ENCODE results near the gene SFTPA2. TPM values are rescaled to one million over a fixed set of nuclear protein-coding genes. Genes with fewer than 3 reads are reported as not detected.

Gene SFTPA2
- total and polyA plus RNA-seq, 2 experiments from 2014 or later: not detected

GRCh38 chr10:79593377-79593776 is 33.2 kb upstream of the SFTPA2 start:
- 89% methylated on average over 1 of the region's 1 CpG for WGBS (ENCODE audit: low lambda C conversion rate, missing lambda C conversion rate)
- no peaks in the 10 kb centered on the region for H4K20me1 ChIP-seq (ENCODE audit: insufficient read depth, poor library complexity, severe bottlenecking)

GRCh38 chr10:79588800-79589199 is 28.6 kb upstream of the SFTPA2 start:
- no peaks in the 10 kb centered on the region for H3K36me3 ChIP-seq (replicated peaks; ENCODE audit: insufficient read depth, low read depth)
- no peaks in the 10 kb centered on the region for H3K4me1 ChIP-seq (ENCODE audit: insufficient read depth)
- no peak overlapping the region for H3K27ac ChIP-seq
- no peak for TF ChIP-seq EZH2phosphoT487 (IDR thresholded peaks at IDR 0.05; ENCODE audit: low read depth, severe bottlenecking, unreplicated experiment)
- no peak for TF ChIP-seq CTCF (IDR thresholded peaks at IDR 0.05; ENCODE audit: poor library complexity)
- TF ChIP-seq EZH2 (IDR thresholded peaks at IDR 0.05; ENCODE audit: borderline replicate concordance): no peak
- H3K9me3 ChIP-seq (ENCODE audit: low read depth): no peaks in the 10 kb centered on the region
- no peaks in the 10 kb centered on the region for H3K27me3 ChIP-seq
- no peak overlapping the region for H3K4me2 ChIP-seq
- DNase-seq (ENCODE audit: low spot score): no peak
- H4K20me1 ChIP-seq (ENCODE audit: insufficient read depth, poor library complexity, severe bottlenecking): no peaks in the 10 kb centered on the region
- H3K79me2 ChIP-seq: no peaks in the 10 kb centered on the region
- H3K9me2 ChIP-seq (replicated peaks; ENCODE audit: insufficient read depth): no peaks in the 10 kb centered on the region
- H3K4me3 ChIP-seq: no peak overlapping the region
- no peak overlapping the region for H2AFZ ChIP-seq

More at GRCh38 chr10:79593377-79593776, 33.2 kb upstream of the SFTPA2 start:
- Histone ChIP-seq H3K4me1 (ENCODE audit: insufficient read depth) (no peaks in the 10 kb centered on the region), H3K27me3 (no peaks in the 10 kb centered on the region), H3K9me2 (replicated peaks; ENCODE audit: insufficient read depth) (no peaks in the 10 kb centered on the region), H3K4me2 (no peak overlapping the region), H3K36me3 (replicated peaks; ENCODE audit: insufficient read depth, low read depth) (no peaks in the 10 kb centered on the region), H3K4me3 (no peak overlapping the region), H2AFZ (no peak overlapping the region), H3K27ac (no peak overlapping the region), H3K79me2 (no peaks in the 10 kb centered on the region), H3K9me3 (ENCODE audit: low read depth) (peaks cover 4% of the 10 kb centered on the region)
- no peak for DNase-seq (ENCODE audit: low spot score)
- no peak for TF ChIP-seq EZH2 (IDR thresholded peaks at IDR 0.05; ENCODE audit: borderline replicate concordance)

GRCh38 chr10:79586933-79587332 is 26.7 kb upstream of the SFTPA2 start:
- no peak overlapping the region for H3K27ac ChIP-seq
- no peak for DNase-seq (ENCODE audit: low spot score)
- H3K4me3 ChIP-seq: no peak overlapping the region
- H3K9me2 ChIP-seq (replicated peaks; ENCODE audit: insufficient read depth): no peaks in the 10 kb centered on the region
- WGBS (ENCODE audit: low lambda C conversion rate, missing lambda C conversion rate): 47% methylated on average over 2 of the region's 2 CpGs
- no peaks in the 10 kb centered on the region for H3K36me3 ChIP-seq (replicated peaks; ENCODE audit: insufficient read depth, low read depth)
- H4K20me1 ChIP-seq (ENCODE audit: insufficient read depth, poor library complexity, severe bottlenecking): no peaks in the 10 kb centered on the region
- H3K27me3 ChIP-seq: no peaks in the 10 kb centered on the region
- no peak for TF ChIP-seq EZH2phosphoT487 (IDR thresholded peaks at IDR 0.05; ENCODE audit: low read depth, severe bottlenecking, unreplicated experiment)
- TF ChIP-seq CTCF (IDR thresholded peaks at IDR 0.05; ENCODE audit: poor library complexity): no peak
- no peak for TF ChIP-seq EZH2 (IDR thresholded peaks at IDR 0.05; ENCODE audit: borderline replicate concordance)
- H3K79me2 ChIP-seq: no peaks in the 10 kb centered on the region
- H3K4me2 ChIP-seq: no peak overlapping the region
- no peaks in the 10 kb centered on the region for H3K4me1 ChIP-seq (ENCODE audit: insufficient read depth)
- no peaks in the 10 kb centered on the region for H3K9me3 ChIP-seq (ENCODE audit: low read depth)
- H2AFZ ChIP-seq: no peak overlapping the region

- Histone ChIP-seq H2AFZ (no peak overlapping the region), H3K27ac (no peak overlapping the region), H3K36me3 (replicated peaks; ENCODE audit: insufficient read depth, low read depth) (no peaks in the 10 kb centered on the region), H4K20me1 (ENCODE audit: insufficient read depth, poor library complexity, severe bottlenecking) (no peaks in the 10 kb centered on the region), H3K4me1 (ENCODE audit: insufficient read depth) (no peaks in the 10 kb centered on the region), H3K27me3 (no peaks in the 10 kb centered on the region), H3K9me2 (replicated peaks; ENCODE audit: insufficient read depth) (no peaks in the 10 kb centered on the region), H3K79me2 (no peaks in the 10 kb centered on the region), H3K9me3 (ENCODE audit: low read depth) (no peaks in the 10 kb centered on the region), H3K4me3 (no peak overlapping the region), H3K4me2 (no peak overlapping the region)
- WGBS (ENCODE audit: low lambda C conversion rate, missing lambda C conversion rate): 93% methylated on average over 11 of the region's 11 CpGs
- TF ChIP-seq CTCF (IDR thresholded peaks at IDR 0.05; ENCODE audit: poor library complexity): no peak
- no peak for TF ChIP-seq EZH2 (IDR thresholded peaks at IDR 0.05; ENCODE audit: borderline replicate concordance)
- no peak for DNase-seq (ENCODE audit: low spot score)
These were observed 25.8 kb upstream of the SFTPA2 start for GRCh38 chr10:79585870-79586527.

All from hepatocyte (in vitro differentiated cells).